Tibial nerve (tissue), 4 donors: ENCODE measurements around the gene NPHS1.

Experiments used
- EP300 ChIP-seq, 2 donors: sonication (generic); formaldehyde crosslinking; IDR thresholded peaks; one replicate each; pipeline ENCODE4 v1.6.1; 2017; ENCODE audit warnings: antibody characterized with exemption in 2 of 2, mild to moderate bottlenecking in 1 of 2
- POLR2A ChIP-seq, 2 donors: fragments of 450-650 bp; IDR thresholded peaks; one replicate each; pipeline ENCODE4 v1.6.1; 2017; ENCODE audit warnings: antibody characterized with exemption in 2 of 2, mild to moderate bottlenecking in 2 of 2, moderate library complexity in 2 of 2
- TF ChIP-seq, protein P1 (sequence below), 5 experiments: fragments of 200-600 bp in 3 of 5; fragments of 450-650 bp in 2 of 5; sonication (generic) in 3 of 5; IDR thresholded peaks; one replicate each; pipeline ENCODE4 v1.5.1; 2016 to 2019; ENCODE audit warnings: antibody characterized with exemption in 5 of 5, mild to moderate bottlenecking in 3 of 5, moderate library complexity in 2 of 5

DNA sequence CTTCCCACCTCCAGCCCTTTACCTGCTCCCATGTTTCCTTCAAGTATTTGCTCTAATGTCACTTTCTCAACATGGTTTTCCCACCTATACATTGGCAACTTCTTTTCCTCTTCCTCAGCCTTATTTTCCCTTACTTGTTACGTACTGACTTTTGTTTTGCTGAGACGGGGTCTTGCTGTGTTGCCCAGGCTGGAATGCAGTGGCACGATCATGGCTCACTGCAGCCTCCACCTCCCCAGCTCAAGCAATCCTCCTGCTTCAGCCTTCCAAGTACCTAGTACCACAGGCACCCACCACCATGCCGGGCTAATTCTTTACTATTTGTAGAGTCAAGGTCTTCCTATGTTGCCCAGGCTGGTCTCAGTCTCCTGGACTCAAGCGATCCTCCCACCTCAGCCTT lies 44.7 kb downstream of the NPHS1 start:
- TF ChIP-seq, protein P1, sequence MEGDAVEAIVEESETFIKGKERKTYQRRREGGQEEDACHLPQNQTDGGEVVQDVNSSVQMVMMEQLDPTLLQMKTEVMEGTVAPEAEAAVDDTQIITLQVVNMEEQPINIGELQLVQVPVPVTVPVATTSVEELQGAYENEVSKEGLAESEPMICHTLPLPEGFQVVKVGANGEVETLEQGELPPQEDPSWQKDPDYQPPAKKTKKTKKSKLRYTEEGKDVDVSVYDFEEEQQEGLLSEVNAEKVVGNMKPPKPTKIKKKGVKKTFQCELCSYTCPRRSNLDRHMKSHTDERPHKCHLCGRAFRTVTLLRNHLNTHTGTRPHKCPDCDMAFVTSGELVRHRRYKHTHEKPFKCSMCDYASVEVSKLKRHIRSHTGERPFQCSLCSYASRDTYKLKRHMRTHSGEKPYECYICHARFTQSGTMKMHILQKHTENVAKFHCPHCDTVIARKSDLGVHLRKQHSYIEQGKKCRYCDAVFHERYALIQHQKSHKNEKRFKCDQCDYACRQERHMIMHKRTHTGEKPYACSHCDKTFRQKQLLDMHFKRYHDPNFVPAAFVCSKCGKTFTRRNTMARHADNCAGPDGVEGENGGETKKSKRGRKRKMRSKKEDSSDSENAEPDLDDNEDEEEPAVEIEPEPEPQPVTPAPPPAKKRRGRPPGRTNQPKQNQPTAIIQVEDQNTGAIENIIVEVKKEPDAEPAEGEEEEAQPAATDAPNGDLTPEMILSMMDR (IDR thresholded peaks at IDR 0.05) = no peak
- TF ChIP-seq POLR2A (IDR thresholded peaks at IDR 0.05) (no peak), EP300 (IDR thresholded peaks at IDR 0.05) (no peak)
